Stimulated activated CD4-positive, alpha-beta T cell treated with anti-CD3 and anti-CD28 coated beads, TNF-alpha, amount 100 ng/mL, for 24 hours (primary cell): ENCODE results near the gene RTCA.
"Not testable (repeated sequence)": the region's sequence is repeated elsewhere in the genome, so short reads cannot be mapped to it uniquely, and the experiment has no call there.

Experiments used
- DNase-seq, 3 experiments: peaks; one replicate each; pipeline ENCODE4 v3.0.0-alpha.2; 2020; ENCODE audit warnings: low read depth in 3 of 3

RTCA gene

GRCh38 chr1:100306735-100307313 is 40.8 kb downstream of the RTCA start:
- DNase-seq = no peak

DNA sequence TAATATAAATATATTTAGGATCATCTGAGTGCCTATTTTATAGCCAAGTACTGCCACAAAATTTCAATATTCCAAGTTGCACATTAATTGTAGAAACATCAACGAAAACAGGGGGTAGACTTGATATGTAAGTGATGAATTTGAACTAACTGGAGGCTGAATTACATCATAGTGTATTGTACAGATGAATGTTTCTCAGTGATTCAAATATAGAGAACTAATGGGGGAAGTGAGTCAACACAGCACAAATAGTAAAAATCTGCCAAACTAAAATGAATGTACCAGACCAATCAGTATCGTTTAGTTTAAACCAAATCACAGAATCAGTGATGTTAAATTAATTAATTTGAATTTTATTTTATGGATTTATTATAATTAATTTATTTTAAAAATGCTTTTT is 42.8 kb downstream of the RTCA start:
- no peak for DNase-seq

- no peak for DNase-seq
Measured at GRCh38 chr1:100309863-100310262, 43.8 kb downstream of the RTCA start.

- no peak for DNase-seq
Measured at GRCh38 chr1:100313382-100313781, 47.4 kb downstream of the RTCA start.

DNA sequence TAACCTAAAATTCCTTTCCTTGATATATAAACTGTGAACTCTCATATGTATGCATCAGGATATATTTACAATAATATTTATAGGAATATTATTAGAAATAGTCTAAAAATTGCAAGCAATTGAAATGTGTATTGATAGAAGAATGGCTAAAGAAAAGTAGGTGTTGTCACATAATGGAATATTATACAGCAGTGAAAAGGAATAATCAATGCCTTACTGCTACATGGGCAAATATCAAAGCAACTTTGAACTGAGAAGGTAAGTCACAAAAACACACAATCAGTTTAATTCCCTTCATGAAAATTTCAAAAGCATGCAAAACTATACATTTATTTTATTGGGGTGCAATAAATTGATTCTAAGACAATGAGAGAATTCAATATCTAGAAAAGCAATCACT is 50.6 kb downstream of the RTCA start:
- no peak for DNase-seq

GRCh38 chr1:100320311-100321099 is 54.5 kb downstream of the RTCA start:
- no peak for DNase-seq

DNA sequence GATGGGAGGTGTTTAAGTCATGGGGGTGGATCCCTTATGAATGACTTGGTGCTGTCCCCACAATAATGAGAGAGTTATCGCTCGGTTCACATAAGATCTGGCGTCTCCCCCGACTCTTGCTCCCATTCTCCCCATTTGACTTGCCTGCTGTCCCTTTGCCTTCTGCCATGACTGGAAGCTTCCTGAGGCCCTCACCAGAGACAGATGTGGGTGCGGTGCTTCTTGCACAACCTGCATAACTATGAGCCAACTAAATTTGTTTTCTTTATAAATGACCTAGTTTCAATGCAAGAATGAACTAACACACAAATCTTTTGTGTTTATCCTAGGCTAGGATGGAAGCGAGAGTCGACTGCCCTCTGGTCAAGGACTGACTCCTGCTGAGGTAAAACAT is 55.1 kb downstream of the RTCA start:
- DNase-seq = no peak

- no peak for DNase-seq
Measured at GRCh38 chr1:100321506-100321905, 55.5 kb downstream of the RTCA start.

- no peak for DNase-seq
Measured at GRCh38 chr1:100322436-100323211, 56.6 kb downstream of the RTCA start.

- DNase-seq = no peak
Measured at GRCh38 chr1:100323419-100324106, 57.5 kb downstream of the RTCA start.

GRCh38 chr1:100325415-100326324 is 59.7 kb downstream of the RTCA start:
- DNase-seq = no peak

DNA sequence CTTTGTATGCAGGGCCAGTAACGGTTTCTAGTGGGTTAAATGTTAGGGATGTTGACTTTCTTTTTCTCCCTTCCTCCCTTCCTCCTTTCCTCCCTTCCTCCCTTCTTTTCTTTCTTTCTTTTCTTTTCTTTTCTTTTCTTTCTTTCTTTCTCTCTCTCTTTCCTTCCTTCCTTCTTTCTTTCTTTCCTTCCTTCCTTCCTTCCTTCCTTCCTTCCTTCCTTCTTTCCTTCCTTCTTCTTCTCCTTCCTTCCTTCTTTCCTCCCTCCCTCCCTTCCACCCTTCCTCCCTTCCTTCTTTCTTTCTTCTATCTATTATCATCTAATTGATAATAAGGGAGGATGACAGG is 60.3 kb downstream of the RTCA start:
- not testable (repeated sequence) for DNase-seq

- no peak for DNase-seq
Measured at GRCh38 chr1:100328133-100328532, 62.1 kb downstream of the RTCA start.

GRCh38 chr1:100331146-100331545 is 65.1 kb downstream of the RTCA start:
- DNase-seq = not testable (repeated sequence)

DNA sequence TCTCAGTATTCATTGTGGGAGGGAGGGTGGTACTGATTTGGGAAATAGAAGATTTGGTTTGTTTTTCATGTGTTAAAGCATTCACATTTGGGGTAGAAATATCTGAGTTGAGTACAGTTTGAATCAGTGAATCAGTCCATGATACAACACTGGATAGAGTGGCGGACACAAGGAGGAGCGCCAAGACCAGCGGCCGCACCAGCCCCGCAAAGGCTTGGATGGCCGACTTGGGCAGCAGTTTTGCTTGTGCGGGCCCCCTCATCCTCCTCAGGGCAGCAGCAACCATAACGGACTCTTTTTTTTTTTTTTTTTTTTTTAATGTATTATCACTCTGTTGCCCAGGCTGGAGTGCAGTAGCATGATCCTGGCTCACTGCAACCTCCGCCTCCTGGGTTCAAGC is 66.3 kb downstream of the RTCA start:
- no peak for DNase-seq

GRCh38 chr1:100335436-100335835 is 69.4 kb downstream of the RTCA start:
- DNase-seq = no peak

DNA sequence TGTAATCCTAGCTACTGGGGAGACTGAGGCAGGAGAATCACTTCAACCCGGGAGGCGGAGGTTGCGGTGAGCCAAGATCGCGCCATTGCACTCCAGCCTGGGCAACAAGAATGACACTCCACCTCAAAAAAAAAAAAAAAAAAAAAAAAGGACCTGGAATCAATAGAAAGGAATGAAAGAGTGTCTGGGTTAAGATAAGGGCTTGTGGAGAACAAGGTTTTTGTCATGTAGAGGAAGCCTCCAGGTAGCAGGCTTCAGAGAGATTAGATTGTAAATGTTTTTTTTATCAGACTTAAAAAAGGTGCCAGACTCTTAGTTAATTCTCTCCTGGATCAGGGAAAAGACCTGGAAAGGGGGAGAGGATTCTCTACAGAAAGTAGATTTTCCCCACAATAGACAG is 71.9 kb downstream of the RTCA start:
- not testable (repeated sequence) for DNase-seq

GRCh38 chr1:100339735-100340134 is 73.7 kb downstream of the RTCA start:
- DNase-seq = not testable (repeated sequence)

DNA sequence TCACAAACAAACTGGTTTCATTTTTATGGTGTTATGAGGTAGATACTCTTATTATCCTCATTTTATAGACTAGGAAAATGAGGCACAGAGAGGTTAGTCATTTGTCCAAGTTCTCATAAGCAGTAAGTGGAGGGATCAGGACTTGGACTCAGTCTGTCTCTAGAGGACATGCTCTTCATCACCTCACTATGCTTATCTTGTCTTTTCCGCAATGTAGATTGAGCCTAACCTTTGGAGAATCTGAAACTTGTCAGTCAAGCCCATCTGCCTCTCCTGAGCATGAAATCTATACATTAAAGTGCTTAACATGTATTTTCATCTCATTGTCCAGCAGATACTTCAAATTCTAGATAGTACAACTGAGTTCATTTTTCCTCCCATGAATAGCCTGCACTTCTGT is 74.5 kb downstream of the RTCA start:
- DNase-seq = no peak

DNA sequence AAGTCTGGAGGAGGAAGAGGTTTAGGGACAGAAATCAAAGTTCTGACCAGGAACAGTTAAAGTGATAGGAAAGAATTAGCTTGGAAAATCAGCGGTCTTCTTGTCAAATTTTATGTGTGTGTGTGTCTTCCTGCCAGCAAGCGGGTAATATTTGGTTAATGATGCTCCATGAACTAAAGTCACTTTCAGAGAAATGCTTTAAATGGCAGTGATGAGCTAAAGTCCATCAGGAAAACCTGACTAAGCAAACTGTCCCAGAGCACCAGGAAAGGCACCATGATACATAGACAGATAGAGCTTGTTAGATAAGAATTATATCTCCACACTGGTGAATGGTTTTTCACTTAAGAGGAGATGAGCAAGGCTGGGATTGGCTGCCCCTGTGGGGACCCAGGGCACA is 76.3 kb downstream of the RTCA start:
- DNase-seq = no peak
